HG02610 (cell line): ENCODE results near the gene SREK1.
"Not testable (repeated sequence)": the region's sequence is repeated elsewhere in the genome, so short reads cannot be mapped to it uniquely, and the experiment has no call there.

Source experiments
- ATAC-seq: cut with Tn5 transposase; IDR thresholded peaks from one replicate; pipeline ENCODE4 v1.9.1; 2021; ENCODE audit warnings: mild to moderate bottlenecking, moderate library complexity; ENCODE audit not compliant: unreplicated experiment

The SREK1 gene

DNA sequence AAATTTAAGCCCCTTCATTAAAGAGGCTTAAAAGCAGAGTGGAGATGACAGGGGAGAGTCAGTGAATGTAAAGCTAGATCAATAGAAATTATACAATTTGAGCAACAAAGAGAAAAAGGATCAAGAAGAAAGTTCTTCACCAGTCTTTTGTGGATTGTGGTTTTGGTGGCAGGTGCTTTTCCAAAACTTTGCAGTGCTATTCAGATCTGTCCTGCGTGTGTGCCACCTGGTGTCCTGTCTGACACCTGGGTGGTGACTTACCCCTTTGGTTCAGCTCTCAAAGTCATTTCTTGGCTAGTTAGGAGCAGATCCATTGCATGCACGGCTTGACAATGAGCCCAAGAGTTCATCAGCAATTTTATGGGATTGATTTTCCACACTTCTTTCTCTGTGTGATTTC is 69.4 kb downstream of the SREK1 start:
- no peak for ATAC-seq

- no peak for ATAC-seq
These were observed 78.4 kb downstream of the SREK1 start for GRCh38 chr5:66222455-66222854.

- ATAC-seq = not testable (repeated sequence)
These were observed 78.8 kb downstream of the SREK1 start for GRCh38 chr5:66222896-66223295.

DNA sequence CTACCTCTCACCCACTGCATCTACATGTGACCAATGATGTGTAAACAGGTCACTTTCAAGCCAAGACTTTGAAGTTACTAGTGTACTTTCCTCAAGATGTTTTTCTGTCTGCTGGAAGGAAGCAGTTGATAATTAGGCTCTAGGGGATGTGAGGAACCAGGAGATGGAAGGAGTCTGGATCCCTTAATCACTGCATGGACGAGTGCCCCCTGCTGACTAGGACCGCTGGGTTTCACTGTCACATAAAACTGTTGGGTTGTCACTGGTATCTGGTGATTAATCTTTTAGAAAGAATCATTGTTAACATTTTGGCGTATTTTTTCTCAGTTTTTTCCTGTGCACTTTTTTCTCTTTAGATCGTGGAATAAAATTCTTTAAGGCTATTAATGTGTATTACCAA is 79.5 kb downstream of the SREK1 start:
- ATAC-seq = no peak

- ATAC-seq = no peak
These were observed 80.2 kb downstream of the SREK1 start for GRCh38 chr5:66224274-66224673.

- ATAC-seq = no peak
These were observed 80.9 kb downstream of the SREK1 start for GRCh38 chr5:66224773-66225553.

DNA sequence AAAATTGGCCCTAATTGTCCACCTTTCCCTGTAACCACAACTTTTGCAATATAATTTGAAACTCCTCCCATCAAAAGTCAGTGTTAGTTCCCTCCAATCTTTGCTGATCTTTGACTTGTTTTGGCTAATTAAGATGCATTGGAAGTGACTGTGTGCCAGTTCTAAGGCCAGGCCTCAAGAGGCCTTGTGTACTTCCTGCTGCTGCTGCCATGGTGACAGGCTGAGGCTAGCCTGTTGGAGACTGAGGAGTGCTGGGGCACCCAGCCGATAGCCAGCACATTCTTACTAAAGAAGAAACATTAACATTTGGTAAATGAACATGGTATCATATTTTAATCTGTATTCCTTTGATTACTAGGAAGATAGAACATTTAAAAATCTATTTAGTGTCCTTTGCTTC is 86.5 kb downstream of the SREK1 start:
- ATAC-seq = no peak

- ATAC-seq = no peak
These were observed 87.4 kb downstream of the SREK1 start for GRCh38 chr5:66231508-66231907.

DNA sequence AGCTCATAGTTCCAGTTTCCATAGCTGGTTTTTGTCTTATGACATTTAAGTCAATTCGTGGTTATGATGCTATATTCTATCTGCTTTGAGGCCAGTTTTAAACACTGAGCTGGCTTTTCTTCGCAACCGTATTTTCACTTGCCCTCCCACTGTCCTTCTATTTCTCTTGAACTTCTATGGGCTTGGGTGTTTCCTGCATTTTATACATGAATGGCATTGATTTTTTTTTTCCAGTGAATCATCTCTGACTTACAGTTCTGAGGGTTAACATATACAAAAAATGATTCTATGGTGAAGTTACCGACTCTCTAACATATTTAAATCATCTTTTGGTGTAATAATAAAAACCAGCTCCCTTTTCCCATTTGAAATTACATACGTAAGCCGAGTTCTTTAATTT is 88.2 kb downstream of the SREK1 start:
- no peak for ATAC-seq

DNA sequence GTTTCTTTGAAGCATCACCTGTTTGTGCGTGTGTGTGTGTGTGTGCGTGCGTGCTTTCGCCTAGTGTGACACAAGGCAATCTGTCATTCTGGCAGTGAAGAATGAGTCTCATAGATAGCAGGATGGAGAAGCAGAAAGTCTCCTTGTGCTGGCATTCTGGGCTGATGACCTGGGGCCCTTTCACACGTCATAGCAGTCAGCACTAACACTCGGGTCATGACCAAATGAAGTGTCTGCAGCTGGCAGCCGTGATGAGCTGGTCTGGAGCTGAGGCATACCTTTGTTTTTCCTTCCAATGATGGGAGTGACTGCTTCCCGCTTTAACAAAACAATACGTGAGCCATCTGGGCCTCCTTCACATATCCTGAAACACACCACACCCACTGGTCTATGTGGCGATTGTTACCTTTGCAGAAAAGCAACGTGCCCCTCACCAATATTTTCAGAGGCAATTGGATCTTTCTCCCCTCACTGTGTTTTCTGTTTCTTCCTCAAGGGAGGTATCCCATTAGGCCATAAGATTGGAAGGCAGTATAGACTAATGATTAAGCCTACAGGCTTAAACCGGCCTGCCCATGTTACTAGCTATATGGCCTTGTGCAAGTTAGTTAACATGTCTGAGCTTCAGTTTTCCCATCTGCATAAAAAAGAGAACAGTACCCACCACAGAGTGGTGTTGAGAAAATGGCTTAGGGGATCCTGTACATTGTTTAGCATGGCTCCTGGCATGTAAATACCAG is 88.8 kb downstream of the SREK1 start:
- ATAC-seq = no peak
